Effector CD4-positive, alpha-beta T cell (primary cell): ENCODE measurements around the gene JAKMIP2.
"Not testable (repeated sequence)": the region's sequence is repeated elsewhere in the genome, so short reads cannot be mapped to it uniquely, and the experiment has no call there.

ENCODE experiments used
- DNase-seq: peaks from one replicate; pipeline ENCODE4 v3.0.0-alpha.2; 2020

JAKMIP2 gene

GRCh38 chr5:147553817-147554216 lies 228.7 kb downstream of the JAKMIP2 start:
- DNase-seq: not testable (repeated sequence)

DNA sequence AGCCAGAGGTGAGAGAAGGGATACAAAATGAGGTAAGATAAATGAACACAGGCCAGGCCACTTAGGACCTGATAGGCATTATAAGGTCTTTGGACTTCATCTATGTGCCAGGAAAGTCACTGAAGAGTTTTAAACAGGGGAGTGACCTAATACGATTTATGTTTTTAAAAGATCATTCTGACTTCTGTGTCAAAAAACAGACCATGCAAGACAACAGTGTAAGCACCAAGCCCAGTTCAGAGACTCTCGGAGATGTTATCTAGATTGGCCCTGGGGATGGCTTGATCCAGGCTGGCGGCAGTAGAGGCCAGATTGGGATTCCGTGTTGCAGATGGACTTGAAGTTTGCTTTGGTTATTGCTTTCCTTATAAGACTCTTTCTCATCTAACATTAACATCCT lies 229.6 kb downstream of the JAKMIP2 start:
- DNase-seq: no peak

DNA sequence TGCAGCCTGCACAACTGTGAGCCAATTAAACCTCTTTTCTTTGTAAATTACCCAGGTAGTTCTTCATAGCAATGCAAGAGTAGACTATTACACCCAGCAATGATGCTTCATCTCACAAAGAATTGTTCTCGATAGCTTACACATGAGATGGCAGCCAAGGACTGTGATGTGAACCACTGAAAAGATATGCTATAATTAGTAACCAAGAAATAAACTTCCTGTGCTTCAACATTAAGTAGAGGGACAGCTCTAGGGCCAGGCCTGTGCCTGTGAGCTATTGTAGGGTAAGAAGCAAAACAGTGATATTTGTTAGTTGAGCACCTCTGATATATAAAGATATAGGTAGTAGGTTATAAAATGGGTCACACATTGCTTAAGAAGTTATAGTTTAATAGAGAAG lies 230.9 kb downstream of the JAKMIP2 start:
- no peak for DNase-seq

DNA sequence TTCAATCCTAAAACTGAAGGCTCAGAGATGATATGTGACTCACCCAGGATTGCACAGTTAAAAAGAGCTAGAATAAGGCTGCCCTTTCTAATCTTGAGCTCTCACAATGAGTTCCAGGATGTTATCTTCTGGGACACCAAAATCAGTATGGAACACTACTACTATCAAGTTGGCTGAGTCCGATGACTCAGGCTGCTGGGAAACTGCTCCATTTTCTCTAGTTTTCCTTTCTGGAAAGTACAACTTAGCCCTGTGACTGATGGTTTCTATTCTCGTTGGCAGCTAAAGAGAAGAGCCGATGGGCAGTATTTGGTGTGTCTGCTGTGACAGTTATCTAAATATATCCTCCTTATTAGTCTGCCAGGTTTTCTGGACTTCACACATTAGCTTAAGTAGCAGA lies 234.8 kb downstream of the JAKMIP2 start:
- DNase-seq: no peak

DNA sequence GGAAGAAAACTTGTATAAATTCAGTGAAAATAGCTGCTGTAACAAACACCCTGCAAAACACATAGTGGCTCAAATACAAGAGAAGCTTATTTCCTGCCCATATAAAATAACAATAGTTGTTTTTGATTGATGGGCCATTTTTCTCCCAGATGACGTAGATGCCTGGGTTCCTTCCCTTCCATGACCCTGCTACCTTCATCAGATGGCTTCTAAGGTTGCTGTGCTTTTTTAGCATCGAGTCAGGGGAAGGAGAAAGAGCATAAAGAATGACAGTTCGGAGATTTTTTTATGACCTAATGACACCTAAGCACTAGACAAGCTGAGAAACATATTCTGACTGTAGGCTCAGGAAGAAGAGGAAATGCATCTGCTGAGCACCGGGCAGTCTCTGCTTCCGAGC lies 238.0 kb downstream of the JAKMIP2 start:
- no peak for DNase-seq

- no peak for DNase-seq
These were observed 243.5 kb downstream of the JAKMIP2 start for GRCh38 chr5:147539053-147539452.

- DNase-seq: no peak
These were observed 244.3 kb downstream of the JAKMIP2 start for GRCh38 chr5:147538236-147538635.
